Kidney (tissue), 14 donors: Measurements from ENCODE around the gene TMEM116. TPM values are rescaled to one million over a fixed set of nuclear protein-coding genes. Genes with fewer than 3 reads are reported as not detected.

Source experiments
- DNase-seq, 5 donors: peaks; one replicate each; pipeline ENCODE4 v3.0.0-alpha.2; 2013 to 2020
- FAIRE-seq: peaks from 2 replicates; lab custom pipeline; 2012; peaks lifted over from hg19 to GRCh38; lab: Jason Lieb, UNC
- H3K27ac ChIP-seq, 2 donors: one replicate each; pipeline ENCODE4 v1.7.0; 2013; ENCODE audit warnings: low read depth in 2 of 2, low read length in 2 of 2, inconsistent platforms in 1 of 2
- H3K27me3 ChIP-seq: one replicate; pipeline ENCODE4 v1.7.1; 2013; ENCODE audit warnings: low read length, inconsistent platforms; ENCODE audit not compliant: control insufficient read depth, insufficient read depth
- H3K36me3 ChIP-seq, 3 donors: one replicate each; pipeline versions ENCODE4 v1.7.0 to v1.7.1; 2013; ENCODE audit warnings: low read length in 3 of 3, control low read depth in 1 of 3, inconsistent platforms in 1 of 3; ENCODE audit not compliant: insufficient read depth in 3 of 3, control insufficient read depth in 2 of 3
- H3K4me1 ChIP-seq, 3 donors: one replicate each; pipeline versions ENCODE4 v1.7.0 to v1.7.1; 2013; ENCODE audit warnings: low read length in 3 of 3, inconsistent platforms in 1 of 3, low read depth in 1 of 3; ENCODE audit not compliant: control insufficient read depth in 2 of 3, insufficient read depth in 2 of 3
- H3K4me3 ChIP-seq, 3 donors: one replicate each; pipeline versions ENCODE4 v1.7.0 to v1.8.1; 2013; ENCODE audit warnings: low read length in 3 of 3, control low read depth in 1 of 3, inconsistent platforms in 1 of 3
- H3K9ac ChIP-seq, 3 donors: one replicate each; pipeline versions ENCODE4 v1.7.0 to v1.7.1; 2013; ENCODE audit warnings: low read length in 3 of 3, control low read depth in 1 of 3, inconsistent platforms in 1 of 3
- H3K9me3 ChIP-seq, 3 donors: one replicate each; pipeline versions ENCODE4 v1.7.0 to v1.7.1; 2013; ENCODE audit warnings: low read length in 3 of 3, control low read depth in 1 of 3, inconsistent platforms in 1 of 3; ENCODE audit not compliant: control insufficient read depth in 2 of 3, insufficient read depth in 1 of 3
- intact Hi-C: fragments of 100-400 bp; cut with DNase I; formaldehyde crosslinking; loops from one replicate; pipeline ENCODE4 v1.11.1; 2022
- polyA plus RNA-seq: library from polyadenylated mRNA; stranded (reverse); fragments of 350-450 nt; fragmentation: Illumina TruSeq; extraction: RNeasy Lipid Tissue Mini Kit (QIAGEN cat#74804); gene quantifications from one replicate; pipeline ENCODE4 v1.2.3, GENCODE V29; 2014; ENCODE audit warnings: low read depth, low replicate concordance; ENCODE audit not compliant: insufficient read depth
- total RNA-seq: library from RNA; stranded (reverse); fragmentation: NEBNext Ultra II Directional; extraction: Animal tissue kit (Norgen Biotek cat#: 25700); gene quantifications from one replicate; pipeline ENCODE4 v1.2.1, GENCODE V29; 2021
- TF ChIP-seq, protein P1 (sequence below): IDR thresholded peaks from 3 replicates; pipeline ENCODE4 v1.5.1; 2012; ENCODE audit warnings: mild to moderate bottlenecking, moderate library complexity, borderline replicate concordance; ENCODE audit not compliant: insufficient read depth; ENCODE audit errors: extremely low read depth
- donor health status: control.
- donor health status: control.
- donor health status: control.
- donor health status: control.
- donor health status: control.
- donor health status: DM: yes; HTN: yes; CAD: no.
- donor health status: Normal renal cell carcinoma (clear cell type).

Gene TMEM116
- total and polyA plus RNA-seq, 2 donors from 2014 or later: 20.2 to 59.7 TPM

DNA sequence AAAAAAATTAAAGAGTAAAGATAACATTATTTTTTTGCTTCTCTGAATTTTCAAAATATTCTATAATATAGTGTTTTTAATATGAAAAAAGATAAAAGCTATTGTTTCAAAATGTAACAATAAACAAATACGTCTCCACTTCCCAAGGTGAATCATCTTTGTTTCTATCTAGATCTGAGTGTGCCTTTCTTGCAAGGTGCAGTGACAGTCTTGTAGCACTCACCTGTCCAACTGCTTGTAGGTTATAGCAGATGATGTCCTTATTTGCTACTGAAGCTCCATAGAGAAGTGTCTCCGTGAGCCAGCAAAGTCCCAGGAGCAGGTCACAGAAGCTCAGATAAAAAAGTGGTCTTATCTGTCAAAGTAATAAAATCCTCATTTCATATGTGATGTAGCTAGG, 21.4 kb downstream of the TMEM116 start:
- DNase-seq (no peak), FAIRE-seq (no peak)
- peaks cover 0 to 3% (median 0%) of the 10 kb centered on the region in 3 donors for H3K4me1 ChIP-seq
- intact Hi-C loops: no loop called here
- H3K27me3 ChIP-seq: no peaks in the 10 kb centered on the region
- TF ChIP-seq, protein P1, sequence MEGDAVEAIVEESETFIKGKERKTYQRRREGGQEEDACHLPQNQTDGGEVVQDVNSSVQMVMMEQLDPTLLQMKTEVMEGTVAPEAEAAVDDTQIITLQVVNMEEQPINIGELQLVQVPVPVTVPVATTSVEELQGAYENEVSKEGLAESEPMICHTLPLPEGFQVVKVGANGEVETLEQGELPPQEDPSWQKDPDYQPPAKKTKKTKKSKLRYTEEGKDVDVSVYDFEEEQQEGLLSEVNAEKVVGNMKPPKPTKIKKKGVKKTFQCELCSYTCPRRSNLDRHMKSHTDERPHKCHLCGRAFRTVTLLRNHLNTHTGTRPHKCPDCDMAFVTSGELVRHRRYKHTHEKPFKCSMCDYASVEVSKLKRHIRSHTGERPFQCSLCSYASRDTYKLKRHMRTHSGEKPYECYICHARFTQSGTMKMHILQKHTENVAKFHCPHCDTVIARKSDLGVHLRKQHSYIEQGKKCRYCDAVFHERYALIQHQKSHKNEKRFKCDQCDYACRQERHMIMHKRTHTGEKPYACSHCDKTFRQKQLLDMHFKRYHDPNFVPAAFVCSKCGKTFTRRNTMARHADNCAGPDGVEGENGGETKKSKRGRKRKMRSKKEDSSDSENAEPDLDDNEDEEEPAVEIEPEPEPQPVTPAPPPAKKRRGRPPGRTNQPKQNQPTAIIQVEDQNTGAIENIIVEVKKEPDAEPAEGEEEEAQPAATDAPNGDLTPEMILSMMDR: no peak
- H3K27ac ChIP-seq: no peak overlapping the region
- H3K36me3 ChIP-seq: no peaks in the 10 kb centered on the region
- H3K4me3 ChIP-seq: no peak overlapping the region
- H3K9me3 ChIP-seq: no peaks in the 10 kb centered on the region
- H3K9ac ChIP-seq: no peak overlapping the region

DNA sequence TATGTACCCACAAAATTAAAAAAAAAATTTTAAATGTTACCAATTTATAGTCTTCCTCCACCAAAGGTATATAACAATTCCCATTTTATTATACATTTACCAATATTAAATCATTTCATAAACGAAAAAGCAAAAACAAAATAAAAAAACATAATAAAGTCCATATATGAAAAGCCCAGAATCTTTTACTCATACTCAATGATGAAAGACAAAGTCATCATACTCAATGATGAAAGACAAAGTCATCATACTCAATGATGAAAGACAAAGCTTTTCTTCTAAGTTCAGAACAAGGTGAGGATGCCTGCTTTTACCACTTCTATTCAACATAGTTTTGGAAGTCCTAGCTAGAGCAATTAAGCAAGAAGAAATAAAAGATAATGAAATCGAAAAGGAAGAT, 28.1 kb downstream of the TMEM116 start:
- TF ChIP-seq, protein P1: no peak
- intact Hi-C loops: no loop called here
- H3K9ac ChIP-seq: no peak overlapping the region
- no peak for FAIRE-seq
- H3K27me3 ChIP-seq: no peaks in the 10 kb centered on the region
- peaks cover 0 to 4% (median 0%) of the 10 kb centered on the region in 3 donors for H3K36me3 ChIP-seq
- H3K9me3 ChIP-seq: no peaks in the 10 kb centered on the region
- no peak overlapping the region for H3K27ac ChIP-seq
- no peak overlapping the region for H3K4me3 ChIP-seq
- no peaks in the 10 kb centered on the region for H3K4me1 ChIP-seq
- DNase-seq: no peak

GRCh38 chr12:111981987-111982386, 31.0 kb downstream of the TMEM116 start:
- FAIRE-seq (no peak), DNase-seq (no peak)
- intact Hi-C loops: no loop called here
- H3K27ac ChIP-seq: no peak overlapping the region
- no peaks in the 10 kb centered on the region for H3K9me3 ChIP-seq
- no peaks in the 10 kb centered on the region for H3K4me1 ChIP-seq
- no peaks in the 10 kb centered on the region for H3K27me3 ChIP-seq
- H3K4me3 ChIP-seq: no peak overlapping the region
- TF ChIP-seq, protein P1: no peak
- H3K9ac ChIP-seq: no peak overlapping the region
- H3K36me3 ChIP-seq: peaks cover 0 to 4% (median 0%) of the 10 kb centered on the region in 3 donors

DNA sequence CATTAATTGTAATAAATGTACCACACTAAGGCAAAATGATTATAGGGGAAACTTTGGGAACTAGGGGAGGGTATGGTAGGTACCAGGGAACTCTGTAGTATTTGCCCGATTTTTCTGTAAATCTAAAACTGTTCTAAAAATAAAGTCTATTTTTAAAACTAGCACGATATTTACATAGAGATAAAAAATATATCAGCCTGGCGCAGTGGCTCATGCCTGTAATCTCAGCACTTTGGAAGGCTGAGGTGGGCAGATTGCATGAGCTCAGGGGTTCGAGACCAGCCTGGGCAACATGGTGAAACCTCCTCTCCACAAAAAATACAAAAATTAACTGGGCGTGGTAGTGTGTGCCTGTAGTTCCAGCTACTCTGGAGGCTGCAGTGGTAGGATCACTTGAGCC, 32.4 kb downstream of the TMEM116 start:
- peaks cover 0 to 4% (median 0%) of the 10 kb centered on the region in 3 donors for H3K36me3 ChIP-seq
- H3K9ac ChIP-seq: no peak overlapping the region
- intact Hi-C loops: no loop called here
- H3K27ac ChIP-seq: no peak overlapping the region
- no peak overlapping the region for H3K4me3 ChIP-seq
- TF ChIP-seq, protein P1: no peak
- no peaks in the 10 kb centered on the region for H3K4me1 ChIP-seq
- no peak for FAIRE-seq
- no peaks in the 10 kb centered on the region for H3K27me3 ChIP-seq
- H3K9me3 ChIP-seq: no peaks in the 10 kb centered on the region
- no peak for DNase-seq
